MM.1S (cell line): Measurements from ENCODE around the gene CTNNA3.

Experiments used
- CTCF ChIP-seq: fragments of 300-600 bp; sonication (generic); IDR thresholded peaks from 2 replicates; pipeline ENCODE4 v1.5.1; 2016; ENCODE audit warnings: antibody characterized with exemption, low read length, mixed read lengths
- EZH2 ChIP-seq: fragments of 300-600 bp; sonication (generic); optimal IDR thresholded peaks from 2 replicates; pipeline ENCODE3; 2017; ENCODE audit warnings: low read depth, mild to moderate bottlenecking, antibody characterized with exemption, low read length, mixed read lengths

- TF ChIP-seq EZH2 (no peak), CTCF (no peak)
Observed at GRCh38 chr10:66162560-66163143, 1533.3 kb downstream of the CTNNA3 start.
